Smooth muscle cell of the brain vasculature (primary cell): ENCODE results near the gene ZNF136.
A peak's percentile ranks its signal among the peaks of the same experiment; 100 is the strongest.

Experiments used
- DNase-seq: peaks from one replicate; pipeline ENCODE4 v3.0.0-alpha.2; 2012; ENCODE audit warnings: low read depth, low spot score

The ZNF136 gene

DNA sequence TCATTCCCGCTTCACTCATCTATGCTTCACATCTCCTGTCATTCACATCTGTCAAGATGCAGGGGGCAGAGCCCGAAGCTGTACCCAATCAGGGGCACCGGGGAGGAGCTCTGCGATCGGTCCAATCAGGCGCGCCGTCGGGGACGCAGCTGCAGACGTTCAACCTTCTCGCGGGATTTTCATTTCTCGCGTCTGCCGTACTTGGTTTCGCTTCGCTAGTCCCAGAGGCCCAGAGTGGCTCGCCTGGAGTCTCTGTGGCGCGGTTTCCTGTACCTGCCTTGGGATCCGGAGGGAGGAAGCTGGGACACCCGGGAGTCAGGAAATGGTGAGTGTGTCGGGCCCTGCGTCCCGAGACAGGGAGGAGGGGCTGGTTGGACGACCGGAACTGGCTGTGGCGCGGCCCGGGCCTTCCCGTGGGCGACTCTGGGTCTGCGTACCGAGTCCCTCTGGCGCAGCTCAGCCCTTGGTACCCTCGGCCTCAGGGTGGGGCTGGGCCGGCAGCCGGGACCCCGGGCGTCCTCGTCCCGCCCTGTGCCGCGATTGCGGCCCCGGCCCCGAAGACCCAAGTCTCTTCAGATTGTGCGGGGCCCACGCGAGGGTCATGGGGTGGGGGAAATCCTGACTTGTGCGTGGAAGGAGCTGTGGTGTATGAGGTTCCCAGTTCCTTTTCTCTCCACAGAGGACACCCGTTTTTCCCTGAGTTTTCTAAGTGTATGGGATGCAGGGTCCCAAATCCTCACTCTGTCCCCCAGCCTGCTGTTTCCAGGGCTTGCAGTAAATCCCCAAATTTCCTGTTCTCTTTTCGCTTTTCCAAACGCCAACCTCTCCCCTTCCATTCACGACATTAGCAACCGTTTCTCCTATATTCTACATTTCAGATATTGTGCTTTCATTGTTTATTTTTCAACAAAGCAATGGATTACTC lies at the start of gene ZNF136:
TSS of gene ZNF136 (plus strand) at position 215 of the 925 bp plus-strand sequence. CDS start at position 323, 108 bp downstream.
- DNase-seq = peak; percentile 79

DNA sequence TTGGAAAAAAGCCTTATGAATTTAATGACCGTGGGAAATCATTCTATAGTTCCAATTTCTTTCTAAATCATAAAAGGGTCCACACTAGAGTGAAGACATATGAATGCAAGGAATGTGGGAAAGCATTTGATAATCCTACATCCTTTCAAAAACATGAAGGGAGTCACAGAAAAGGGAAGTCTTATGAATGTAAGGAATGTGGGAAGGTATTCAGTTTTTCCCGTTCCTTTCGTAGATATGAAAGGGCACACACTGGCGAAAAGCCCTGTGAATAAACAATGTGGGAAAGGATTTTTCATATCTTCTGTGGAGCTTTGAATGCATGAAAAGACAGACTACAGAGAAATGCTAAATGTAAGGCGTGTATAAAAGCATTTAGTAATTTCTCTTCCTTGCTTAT lies 49.8 kb upstream of the ZNF136 start:
- no peak for DNase-seq

DNA sequence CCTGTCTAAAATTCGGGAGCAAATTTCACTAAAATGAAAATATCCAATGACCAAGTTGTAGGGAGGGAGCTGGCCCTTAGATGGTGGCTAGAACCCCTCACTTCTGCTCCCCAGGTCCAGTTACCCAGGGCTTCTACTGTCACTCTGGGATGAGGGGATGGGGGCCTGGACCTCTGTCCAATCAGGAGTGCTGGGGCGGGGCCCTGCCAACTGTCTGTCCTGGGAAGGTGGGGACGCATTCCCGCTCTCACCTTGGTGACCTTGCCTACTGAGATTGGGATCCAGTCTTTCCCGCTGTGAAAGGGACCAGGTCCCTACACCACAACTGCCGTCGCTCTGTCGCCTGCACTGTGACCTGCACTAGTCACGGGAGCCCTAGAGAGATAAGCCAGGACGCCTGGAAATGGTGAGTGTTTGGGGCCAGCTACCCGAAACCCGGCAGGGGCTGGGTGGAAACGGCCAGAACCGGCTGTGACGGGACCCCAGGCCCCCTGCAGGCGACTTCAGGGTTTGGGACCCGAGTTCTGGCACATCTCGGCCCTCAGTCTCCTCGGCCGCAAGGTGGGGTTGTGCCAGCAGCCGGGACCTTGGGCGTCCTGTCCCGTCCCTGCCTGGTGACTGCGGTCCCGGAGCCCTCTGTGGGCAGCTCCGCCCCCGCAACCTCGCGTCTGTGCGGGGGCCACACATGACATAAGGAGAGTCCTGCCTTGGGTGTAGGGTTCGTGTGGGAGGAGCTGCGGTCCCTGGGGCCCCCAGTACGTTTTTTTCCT lies 45.5 kb upstream of the ZNF136 start:
- no peak for DNase-seq

DNA sequence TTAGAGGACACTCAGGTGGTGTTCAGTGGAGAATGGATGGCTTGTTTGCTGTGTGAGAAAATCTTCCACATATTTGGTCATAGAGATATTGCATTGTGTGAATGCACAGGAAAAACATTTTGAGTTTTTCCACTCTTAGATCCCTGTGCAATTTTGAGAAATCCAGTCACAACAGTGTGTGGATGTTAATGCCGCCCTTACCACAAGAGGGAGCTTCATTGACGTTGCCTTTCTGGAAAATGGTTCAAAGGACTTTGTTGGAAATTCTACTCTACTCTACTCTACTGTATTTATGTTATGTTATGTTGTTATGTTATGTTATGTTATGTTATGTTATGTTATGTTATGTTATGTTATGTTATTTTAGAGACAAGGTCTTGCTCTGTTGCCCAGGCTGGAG lies 36.2 kb upstream of the ZNF136 start:
- no peak for DNase-seq

DNA sequence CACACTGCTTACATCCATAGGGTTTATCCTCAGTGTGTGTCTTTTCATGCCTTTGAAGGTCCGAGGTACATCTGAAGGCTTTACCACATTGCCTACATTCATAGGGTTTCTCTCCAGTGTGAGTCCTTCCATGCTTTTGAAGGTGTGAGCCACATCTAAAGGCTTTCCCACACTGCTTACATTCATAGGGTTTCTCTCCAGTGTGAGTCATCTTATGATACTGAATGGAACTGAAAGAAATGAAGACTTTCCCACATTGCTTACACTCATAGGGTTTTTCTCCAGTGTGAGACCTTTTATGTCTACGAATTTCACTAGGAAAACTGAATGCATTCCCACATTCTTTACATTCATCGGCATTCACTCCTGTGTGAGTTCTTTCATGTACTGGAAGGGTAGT lies 29.8 kb upstream of the ZNF136 start:
- no peak for DNase-seq

DNA sequence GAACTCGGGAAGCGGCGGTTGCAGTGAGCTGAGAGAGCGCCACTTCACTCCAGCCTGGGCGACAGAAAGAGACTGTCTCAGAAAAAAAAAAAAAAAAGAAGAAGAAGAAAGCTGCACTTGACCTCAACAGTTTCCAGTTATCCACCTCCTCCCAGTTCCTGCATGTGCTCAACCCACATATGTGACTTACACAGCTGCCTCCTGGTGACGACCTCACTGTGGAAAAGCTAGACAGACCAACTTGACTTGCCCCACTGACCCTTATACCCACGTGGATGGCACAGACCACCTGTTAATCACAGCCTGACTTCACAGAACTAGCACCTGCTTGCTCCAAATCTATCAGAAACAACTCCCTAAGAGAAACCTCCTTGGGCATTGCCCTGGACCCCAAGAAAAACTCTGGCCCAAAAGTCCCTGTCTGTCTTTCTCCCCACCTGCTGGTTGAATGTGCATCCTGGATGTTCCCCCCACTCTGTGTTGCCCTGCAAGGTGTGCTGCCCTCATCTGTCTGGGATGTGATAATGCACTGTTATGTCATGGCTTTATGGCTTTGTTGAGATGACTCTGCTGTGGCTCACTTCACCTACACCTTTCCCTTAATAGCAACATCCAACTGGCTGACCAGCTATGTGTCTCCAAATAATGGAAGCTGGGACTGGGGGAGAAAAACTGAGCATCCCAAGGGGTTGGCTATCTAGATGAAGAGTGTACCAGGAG lies 25.5 kb upstream of the ZNF136 start:
- no peak for DNase-seq

DNA sequence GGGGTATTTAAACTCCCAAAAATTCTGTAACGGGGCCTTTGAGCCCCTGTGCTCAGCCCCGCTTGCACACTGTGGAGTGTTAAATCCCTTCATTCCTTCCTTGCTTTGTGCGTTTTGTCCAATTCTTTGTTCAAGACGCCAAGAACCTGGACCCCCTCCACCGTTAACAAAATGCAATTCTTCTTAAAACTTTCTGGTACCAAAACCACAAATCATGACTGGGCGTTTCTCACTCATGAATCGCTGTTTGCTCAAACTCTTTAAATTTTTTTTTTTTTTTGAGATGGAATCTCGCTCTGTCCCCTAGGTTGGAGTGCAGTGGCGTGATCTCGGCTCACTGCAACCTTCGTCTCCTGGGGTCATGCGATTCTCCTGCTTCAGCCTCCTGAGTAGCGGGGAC lies 23.6 kb upstream of the ZNF136 start:
- no peak for DNase-seq

DNA sequence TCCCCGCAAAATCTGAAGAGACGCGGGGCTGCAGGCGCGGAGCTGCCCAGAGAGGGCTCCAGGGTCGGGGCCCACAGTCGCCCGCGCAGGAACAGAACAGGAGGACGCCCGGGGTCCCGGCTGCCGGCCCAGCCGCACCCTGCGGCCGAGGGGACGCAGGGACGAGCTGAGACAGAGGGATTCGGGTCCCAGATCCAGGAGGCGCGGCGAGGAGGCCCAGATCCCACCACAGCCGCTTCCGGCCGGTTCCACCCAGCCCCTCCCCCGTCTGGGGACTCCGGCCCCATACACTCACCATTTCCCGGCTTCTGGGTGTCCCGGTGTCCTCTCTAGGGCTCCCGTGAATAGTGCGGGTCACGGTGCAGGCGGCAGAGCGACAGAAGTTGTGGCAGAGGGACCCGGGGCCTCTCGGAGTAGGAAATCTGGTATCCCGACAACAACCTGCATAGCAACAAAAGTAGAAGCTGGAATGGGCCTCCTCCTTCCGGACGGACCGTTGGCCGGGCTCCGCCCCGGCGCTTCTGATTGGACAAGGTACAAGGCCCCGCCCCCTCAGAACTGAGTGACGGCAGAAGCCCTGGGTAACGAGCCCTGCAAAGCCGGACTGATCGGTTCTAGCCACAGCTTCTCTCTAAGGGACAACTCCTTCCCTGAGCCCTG lies 22.9 kb upstream of the ZNF136 start, which contains the start of gene ZNF20:
TSS of gene ZNF20 (minus strand) at position 466 of the 660 bp plus-strand sequence. CDS start at position 298, 168 bp downstream.
- peak; percentile 85 for DNase-seq

DNA sequence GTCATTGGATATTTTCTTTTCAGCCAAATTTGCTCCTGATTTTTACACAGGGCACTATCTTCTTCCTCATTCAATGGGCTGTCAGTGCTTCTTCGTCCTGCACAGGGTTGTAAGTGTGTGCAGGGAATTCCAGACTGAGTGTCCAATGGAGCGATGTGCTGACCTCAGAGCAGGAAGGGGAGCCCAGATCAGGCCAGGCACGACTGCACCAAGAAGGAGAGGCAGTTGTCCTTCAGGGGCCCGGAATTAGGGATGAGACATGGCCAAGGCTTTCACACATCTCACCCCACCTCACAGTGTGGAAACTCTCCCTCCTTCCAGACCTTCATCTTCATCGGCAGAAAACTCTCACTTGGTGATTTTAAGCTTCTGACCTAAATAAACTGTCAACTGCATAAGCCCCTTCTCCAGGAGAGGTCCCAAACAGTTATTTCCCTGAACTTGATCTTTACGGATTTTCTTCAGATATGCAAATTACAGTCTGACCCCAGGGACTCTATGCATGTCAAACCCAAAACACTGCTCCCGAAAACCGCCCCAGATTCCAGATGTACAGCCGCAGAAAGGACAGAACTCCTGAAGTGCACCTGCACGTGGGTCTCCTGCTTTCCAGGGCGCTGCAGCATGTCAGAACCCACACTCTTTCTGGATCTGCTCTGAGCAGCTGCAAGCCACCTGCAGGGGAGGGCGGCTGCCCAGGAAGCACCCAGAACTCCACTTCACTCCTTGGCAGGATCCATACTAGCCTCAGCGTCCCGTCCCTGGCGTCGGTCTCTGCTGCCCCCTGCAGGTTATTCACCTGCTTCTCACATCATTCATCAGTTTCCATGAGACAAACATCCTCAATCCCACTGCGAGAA lies 22.1 kb upstream of the ZNF136 start:
- no peak for DNase-seq

DNA sequence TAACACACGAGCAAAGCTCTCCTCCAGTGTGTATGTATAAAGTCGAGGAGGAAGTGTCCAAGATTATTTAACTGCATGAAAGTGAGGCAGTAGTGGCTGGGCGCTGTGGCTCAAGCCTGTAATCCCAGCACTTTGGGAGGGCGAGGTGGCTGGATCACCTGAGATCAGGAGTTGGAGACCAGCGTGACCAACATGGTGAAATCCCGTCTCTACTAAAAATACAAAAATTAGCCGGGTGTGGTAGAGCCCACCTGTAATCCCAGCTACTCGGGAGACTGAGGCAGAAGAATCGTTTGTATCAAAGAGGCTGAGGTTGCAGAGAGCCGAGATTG lies 21.5 kb upstream of the ZNF136 start:
- no peak for DNase-seq

DNA sequence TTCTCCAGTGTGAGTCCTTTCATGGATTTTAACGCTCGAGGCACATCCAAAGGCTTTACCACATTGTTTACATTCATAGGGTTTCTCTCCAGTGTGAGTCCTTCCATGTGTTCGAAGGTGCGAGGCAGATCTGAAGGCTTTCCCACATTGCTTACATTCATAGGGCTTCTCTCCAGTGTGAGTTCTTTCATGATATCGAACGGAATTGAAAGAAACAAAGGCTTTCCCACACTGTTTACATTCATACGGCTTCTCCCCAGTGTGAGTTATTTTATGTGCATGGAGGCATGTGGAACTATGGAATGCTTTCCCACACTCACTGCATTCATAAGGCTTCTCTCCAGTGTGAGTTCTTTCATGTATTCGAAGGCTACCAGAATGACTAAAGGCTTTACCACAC lies 17.5 kb upstream of the ZNF136 start:
- DNase-seq = no peak

DNA sequence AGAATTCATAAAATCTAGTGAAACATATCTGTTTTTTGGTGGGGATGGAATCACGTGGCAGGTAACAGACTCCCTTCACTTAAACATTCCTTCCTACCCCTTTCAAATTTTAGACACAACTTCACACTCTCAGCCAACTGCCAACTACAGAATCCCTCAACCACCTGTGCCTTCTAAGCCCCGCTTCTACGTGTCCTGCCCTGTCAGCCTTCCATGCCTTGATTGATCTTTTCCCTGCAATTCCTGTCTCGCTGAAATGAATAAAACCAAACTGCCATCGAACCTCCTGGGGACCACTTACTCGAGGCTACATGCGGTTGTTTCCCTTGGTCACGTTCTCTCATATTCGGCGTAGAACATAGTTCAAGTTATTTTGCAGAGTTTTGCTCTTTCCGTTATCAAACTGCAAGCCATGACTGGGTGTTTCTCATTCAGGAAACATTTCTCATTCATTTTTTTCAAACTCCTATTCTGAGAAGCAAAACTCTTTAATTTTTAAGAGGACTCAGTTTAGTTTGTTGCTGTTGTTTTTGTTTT lies 7.5 kb upstream of the ZNF136 start:
- DNase-seq = no peak

DNA sequence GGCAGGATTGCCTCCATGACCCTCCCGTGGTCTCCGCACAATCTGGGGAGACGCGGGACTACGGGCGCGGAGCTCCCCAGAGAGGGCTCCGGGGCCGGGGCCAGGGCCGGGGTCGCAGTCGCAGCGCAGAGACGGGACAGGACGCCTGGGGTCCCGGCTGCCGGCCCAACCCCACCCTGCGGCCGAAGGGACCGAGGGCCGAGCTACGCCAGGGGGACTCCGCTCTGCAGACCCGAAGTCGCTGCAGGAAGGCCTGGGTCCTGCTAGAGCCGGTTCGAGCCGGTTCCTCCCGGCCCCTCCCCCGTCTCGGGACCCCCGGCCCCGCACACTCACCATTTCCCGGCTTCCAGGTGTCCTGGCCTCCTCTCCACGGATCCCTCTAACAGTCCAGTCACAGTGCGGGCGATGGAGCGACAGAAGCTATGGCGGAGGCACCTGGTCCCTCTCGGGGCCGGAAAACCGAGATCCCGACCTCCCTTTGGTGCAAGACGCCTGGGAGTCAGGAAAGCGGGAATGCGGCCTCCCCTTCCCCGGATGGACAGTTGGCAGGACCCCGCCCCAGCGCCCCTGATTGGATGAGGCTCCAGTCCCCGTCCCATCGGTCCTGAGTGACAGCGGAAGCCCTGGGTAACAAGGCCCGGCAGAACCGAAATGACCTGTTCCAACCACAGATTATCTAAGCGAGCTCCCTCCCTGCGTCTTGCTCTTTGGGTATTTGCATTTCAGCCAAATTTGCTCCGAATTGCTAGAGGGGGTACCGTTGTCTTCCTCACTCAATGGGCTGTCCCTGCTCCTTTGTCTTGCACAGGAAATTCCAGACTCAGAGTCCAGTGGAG lies 6.5 kb upstream of the ZNF136 start, which contains the start of gene ZNF625:
TSS of gene ZNF625 (minus strand) at position 512 of the 836 bp plus-strand sequence. CDS start at position 336, 176 bp downstream.
- DNase-seq = peak; percentile 53

DNA sequence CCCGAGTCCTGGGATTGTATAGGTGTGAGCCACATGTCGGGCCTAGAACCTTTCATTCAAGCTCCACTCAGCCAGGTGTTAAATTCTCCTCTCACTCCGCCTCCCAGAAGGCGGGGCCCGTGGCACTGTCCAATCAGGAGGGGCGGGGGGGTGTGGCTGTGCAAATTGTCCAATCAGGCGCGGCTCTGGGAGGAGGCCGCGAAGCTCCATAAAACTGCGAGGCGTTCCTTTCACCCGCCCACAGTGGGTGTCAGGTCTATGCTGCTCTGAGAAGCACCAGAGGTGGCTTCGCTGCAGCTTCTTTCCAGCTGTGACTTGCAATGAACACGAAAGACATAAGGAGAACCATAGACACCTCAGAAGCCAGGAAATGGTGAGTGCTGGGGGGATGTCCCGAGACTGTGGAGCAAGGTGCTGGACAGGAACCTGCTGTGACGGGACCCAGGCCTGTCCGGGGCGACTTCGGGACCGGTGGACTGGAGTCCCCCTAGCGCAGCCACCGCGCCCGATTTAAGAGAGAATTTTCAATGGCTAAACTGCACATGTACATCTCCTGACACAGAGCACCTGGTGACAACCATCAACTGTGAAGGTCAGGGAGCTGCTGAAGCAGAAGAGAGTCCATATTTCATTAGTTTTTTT lies 3.0 kb upstream of the ZNF136 start:
- DNase-seq = no peak

DNA sequence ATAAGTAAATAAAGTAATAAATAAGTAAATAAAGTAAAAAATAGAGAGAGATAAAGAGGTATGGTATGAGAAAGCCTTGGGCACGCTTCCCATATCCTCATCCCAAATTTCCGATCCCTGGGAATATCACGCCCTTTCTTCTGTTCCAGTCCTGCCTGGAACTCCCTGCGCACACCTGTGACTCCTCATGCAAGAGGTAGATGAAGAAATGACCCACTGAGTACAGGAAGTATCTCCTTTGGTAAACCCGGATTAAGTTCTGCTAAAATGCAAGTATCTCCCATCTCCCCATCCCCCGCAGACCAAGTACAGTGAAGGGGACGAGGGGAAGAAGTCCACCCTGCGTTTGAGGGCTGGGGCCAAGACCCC lies 399 bp upstream of the ZNF136 start:
- DNase-seq = no peak

DNA sequence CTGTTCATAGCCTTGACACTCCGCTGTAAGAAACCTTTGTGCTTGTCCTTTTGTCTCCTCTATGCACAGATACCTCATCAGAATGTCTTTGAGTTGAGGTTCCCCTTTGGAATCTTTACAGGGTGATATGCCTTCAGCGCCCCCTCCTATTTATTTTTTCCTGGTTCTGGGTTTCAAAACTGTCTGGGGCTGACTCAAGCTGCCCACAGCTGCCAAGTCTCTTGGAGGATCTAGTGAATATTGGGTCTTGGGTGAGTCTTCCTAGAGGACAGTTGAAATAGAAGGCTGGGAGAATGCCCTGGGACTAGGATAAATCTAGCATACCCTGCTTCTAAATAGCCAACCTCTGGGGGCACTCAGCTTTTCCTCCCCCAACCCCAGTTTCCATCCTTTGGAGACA lies 930 bp downstream of the ZNF136 start:
- no peak for DNase-seq

DNA sequence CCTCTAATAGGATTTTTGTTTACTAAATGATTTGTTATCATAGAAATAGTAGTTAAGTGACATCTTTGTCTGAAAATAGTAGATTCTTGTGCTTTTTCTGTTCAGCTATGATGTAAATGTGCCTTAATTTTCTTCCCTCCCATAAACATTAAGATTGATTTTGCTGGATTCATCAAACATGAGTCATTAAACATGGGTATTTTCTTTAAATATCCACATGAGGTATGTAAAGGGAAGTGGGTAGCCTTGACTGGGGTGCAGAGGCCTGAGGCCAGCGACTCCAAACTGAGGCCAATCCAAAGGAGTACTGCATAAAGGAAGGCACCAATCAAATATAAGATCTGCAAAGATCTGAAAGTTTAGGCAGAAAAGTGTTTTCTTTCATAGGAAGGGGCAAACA lies 3.7 kb downstream of the ZNF136 start:
- DNase-seq = no peak

DNA sequence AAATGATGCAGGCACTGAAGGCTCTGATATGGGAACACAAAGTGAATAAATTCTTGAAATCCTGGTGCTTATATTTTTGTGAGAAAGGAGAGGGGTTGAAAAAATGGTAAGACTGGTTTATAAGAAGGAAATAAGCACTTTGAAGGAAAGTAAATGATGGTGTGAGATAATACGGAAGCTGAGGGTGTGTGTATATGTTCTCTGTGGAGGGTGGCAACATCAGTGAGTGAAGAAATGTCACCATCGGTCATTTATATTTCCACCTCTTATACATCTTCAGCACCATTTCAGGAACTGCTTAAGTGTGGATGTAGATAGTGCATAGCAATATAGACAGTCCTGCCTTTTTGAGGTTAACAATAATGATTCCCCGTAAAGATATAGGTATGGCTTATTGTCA lies 17.5 kb downstream of the ZNF136 start:
- DNase-seq = no peak

DNA sequence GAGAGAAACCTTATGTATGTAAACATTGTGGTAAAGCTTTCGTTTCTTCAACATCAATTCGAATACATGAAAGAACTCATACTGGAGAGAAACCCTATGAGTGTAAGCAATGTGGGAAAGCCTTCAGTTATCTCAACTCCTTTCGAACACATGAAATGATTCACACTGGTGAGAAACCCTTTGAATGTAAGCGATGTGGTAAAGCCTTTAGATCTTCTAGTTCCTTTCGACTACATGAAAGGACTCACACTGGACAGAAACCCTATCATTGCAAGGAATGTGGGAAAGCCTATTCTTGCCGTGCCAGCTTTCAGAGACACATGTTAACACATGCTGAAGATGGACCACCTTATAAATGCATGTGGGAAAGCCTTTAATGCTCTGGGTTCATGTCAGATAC lies 24.7 kb downstream of the ZNF136 start:
- no peak for DNase-seq
